GF-D8 (cell line): ENCODE measurements around the gene TTLL6.

Experiments used
- DNase-seq: peaks from one replicate; lab custom pipeline; 2025; lab: John Stamatoyannopoulos, UW

Gene TTLL6

DNA sequence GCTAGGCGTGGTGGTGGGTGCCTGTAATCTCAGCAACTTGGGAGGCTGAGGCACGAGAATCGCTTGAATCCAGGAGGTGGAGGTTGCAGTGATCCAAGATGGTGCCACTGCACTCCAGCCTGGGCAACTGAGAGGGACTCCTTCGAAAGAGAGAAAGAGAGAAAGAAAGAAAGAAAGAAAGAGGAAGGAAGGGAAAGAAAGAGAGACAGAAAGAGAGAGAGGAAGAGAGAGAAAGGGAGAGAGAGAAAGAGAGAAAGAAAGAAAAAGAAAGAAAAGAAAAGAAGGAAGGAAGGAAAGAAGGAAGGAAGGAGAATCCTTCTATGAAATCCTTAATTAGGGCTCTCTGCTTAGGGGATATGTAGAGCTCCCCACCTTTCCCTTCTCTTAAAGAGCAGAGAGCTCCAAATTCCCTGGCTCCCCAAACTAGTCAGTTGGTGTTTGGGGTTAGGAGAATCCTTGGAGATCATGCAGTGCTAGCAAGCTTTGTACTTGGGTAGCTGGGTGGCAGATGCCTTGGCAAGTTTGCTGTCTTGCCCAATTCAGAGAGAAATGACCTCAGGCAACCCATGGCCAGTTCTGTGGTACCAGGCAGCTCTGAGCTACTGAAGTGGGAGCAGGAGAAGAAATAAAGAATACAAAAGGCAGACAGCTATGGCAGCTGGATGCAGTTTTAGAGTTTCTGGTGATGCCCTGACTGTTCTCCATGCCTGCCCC, 79.5 kb downstream of the TTLL6 start:
- DNase-seq = no peak

DNA sequence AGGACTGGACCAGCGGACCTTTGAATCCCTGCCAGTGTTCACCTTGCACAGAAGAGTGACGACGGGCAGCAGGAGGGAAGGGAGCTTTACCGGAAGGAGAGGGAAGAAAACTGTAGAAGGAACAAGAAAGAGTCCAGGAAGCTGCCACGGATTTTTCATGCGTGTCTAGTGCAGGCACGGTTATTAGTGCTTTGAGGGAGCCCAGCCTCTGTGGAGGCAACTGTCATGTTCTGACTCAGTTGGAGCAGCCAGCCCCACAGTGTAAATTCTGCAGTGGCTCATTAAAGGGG, 82.0 kb downstream of the TTLL6 start:
- DNase-seq = no peak

DNA sequence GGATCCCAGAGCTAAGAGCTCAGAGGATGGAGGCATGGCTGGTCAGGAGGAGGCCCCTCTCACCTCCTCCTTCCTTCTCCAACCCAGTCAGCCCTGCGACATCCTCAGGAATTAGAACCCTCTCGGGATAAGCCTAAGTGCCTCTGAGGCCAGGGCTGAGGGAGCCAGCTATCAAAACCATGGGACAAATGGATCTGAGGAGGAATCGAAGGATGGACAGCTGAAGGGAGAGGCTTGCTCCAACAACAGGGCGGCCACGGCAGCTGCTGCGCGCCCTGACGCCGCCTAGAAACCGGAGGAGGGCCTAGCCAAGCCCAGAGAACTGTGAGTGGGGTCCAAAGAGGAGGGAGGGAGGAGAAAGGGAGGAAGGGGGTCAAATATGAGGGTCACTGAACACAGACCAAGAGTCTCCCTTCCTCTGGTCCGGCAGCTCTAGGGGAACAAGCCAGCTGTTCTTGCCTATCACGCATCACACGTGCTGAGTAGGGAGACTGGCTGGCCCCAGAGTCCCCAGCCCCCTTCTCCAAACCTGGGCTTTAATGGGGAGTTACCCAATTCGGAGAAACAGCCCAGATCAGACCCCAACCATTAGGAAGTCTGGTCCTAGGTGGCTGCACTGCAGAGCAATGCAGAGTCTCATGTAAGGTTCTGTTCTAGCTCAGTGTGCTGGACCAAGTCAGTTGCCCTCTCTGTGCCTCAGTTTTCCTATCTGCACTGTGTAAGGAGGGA, 82.5 kb downstream of the TTLL6 start:
- no peak for DNase-seq

DNA sequence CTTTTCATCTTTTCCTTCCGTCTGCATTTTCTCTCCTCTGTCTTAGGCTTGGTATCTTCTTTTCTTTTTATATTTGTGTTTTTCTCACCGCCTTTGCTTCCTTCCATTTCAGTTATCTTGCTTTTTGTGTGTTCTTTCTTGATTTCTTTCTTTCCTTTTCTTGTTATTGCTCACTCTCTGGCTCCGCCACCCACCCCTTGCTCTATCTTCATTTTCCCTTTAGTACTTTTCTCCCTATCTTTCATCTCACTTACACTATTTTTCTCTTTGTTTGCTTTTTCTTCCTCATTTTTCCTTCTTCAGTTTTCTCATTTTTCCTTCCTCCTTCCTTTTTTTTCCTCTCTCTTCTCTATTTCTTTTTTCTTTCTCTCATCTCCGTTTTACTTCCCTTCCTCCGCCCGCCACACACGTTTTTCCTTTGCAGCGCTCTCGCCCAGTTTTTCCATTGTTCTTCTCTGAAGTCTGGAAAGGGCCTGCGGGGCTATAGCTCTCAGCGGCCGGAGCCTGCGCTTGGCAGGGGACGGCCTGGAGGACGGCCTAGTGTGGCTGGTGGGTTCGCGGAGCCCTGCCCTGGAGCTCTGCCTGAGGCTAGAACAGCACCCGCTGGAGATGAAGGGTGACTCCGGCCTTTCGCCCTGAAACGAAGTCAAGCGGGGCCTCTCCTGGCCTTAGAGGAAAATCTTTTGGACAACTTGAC, 83.2 kb downstream of the TTLL6 start:
- no peak for DNase-seq

DNA sequence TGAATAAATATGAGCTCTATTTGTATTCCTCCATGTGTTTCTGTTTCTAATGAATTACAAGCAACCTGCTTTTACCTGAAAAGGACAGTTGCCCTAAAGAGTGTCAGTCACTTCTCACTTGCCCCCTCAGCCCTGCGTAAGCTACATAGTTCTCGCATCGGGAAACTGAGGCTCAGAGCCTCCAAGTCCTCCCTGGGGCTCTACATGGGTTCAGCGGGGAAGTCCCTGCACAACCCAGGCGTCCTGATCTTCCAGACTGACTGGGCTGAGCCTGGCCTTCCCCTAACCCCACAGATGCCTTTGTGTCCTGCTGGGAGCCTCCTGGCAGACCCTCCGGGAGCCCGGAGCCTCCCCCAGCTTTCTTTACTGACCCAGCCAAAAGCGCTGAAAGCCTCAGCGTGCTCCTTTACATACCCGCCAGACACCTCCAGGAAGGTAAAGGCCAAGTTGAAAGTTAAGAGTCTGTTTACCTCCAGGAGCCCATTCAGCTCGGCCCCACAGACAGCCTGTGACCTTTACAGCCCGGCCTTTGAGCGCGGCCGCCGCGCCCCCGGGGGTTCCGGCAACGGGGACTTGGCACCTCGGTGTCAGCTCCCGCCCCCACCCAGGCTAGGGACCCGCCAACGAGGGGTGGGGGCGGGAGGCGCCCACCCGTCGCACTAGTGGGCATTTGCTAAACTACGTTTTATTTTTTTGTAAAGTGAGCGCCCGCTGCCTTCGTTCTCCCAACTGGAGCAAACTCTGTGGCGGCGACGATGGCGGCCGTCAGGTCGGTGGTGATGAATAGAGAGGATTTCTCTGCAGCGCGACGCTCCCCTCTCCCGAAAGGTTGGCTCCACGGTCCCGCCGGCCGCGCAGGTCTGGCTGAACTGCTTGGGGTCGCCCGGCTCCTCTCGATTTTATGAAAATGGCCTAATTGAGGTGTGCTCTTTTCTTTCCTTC, 84.1 kb downstream of the TTLL6 start:
- DNase-seq = no peak

DNA sequence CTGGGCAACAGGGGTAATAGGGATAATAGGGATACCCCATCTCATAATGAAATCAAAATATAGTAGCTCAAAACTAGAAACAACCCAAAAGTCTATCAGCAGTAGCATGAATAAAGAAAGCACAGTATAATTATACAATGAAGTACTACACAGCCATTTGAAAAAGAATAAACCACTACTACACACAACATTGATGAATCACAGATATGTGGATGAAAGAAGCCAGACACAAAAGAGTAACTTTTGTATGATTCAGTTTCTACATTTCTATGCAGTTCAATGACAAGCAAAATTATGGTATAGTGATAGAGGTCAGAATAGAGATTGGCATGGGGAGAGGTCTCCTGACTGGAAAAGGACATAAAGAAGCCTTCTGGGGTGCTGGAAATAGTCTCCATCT, 85.7 kb downstream of the TTLL6 start:
- DNase-seq = no peak

DNA sequence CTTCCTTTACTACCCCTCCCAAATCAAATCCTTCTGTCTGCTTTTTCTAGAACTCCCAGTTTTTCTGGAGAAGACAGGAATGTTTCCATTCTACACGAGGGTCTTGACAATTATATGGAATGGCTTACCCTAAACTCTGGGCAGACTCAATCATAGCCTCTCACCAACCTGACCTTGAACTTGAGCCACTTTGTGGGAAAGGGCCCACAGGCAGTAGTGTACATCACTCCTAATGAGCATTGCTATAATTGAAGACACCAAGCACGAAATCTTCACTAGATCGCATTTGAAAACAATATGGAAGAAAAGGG, 86.8 kb downstream of the TTLL6 start:
- no peak for DNase-seq

DNA sequence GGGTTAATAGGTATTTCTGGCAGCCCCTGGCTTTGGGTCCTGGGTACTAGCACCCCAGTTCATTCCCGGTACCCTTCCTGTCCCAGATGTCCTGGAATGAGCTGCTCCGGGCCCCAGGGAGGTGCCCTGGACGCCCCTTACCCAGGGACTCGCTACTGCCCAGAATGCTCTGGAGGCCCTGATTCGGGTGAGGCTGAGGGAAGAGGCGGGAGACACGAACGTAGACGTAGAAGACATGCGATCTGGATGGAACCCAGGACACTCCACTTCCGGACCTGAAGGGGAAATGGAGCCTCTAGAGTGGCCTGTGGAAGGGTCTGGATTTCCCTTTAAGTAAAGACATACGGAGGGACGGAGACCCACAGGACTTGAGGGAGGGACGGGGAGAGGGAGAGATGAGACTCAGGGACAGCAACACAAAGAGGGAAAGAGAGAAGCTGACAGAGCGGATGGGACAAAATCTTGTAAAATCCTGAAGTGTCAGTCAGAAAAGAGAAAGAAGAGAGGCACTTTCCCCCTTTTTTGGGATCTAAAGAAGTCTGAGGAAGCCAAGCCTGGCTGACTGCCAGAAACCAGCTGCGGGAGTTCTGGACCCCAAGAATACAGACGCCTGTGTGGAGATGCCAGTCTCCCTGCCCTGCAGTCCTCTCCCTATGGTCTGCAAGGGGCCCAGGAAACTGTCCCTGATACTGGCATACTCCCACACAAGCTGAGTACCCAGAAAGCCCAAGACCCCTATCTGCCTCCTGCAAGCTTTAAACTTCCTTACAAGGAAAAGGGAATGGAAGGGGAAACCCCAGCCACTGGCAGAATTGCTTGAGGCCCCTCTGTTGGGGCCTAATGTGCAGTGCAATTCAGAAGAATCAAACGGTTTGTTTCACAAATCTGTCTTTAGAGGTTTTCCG, 87.4 kb downstream of the TTLL6 start:
- no peak for DNase-seq

DNA sequence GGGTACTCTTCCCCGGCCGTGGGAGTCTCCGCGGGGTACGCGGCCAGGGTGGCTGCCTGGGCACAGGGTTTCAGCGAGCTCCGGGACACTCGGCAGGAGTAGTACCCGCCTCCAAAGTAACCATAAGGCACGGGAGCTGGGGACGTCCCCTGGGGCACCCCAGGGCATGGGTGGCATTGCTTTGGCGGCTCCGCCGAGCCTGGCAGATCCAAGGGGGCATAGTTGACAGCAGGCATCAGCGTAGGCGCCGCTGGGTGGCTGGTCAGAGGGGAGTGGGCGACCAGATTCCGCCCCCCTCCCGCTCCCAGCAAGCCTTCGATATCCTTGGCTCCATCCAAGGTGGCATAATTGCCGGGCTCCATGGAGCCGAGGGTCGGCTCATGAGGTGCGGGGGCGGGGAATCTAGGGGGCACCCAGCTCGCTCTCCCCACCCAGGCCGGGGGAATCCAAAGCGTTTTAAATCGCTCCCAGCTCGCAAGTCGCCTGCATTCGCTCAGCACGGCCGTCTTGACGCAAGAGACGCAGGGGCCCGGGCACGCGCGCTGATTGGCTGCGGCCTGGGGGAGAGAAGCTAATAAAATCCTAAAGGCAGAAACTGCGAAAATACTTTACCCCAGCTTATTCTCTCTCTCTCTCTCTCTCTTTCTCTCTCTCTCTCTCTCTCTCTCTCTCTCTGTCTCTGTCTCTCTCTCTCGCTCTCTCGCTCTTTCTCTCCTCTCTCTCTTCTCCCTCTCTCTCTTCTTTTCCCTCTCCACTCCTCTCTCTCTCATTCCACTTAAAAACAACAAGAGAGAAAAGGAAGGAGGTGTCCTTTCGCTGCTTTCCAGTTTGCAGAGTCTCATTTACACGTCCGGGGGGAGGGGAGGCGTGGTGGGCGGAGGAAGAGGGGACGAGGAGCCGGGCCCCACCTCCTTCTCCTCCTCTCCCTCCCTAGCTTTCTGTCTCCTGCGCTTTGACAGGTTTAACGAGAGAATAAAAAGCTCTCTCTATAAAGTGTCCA, 88.5 kb downstream of the TTLL6 start, which contains the start of gene HOXB13:
HOXB13 (minus strand) TSS at position 519 of the 1,000 bp plus-strand sequence; CDS start at position 362, 157 bp downstream.
- DNase-seq = no peak

DNA sequence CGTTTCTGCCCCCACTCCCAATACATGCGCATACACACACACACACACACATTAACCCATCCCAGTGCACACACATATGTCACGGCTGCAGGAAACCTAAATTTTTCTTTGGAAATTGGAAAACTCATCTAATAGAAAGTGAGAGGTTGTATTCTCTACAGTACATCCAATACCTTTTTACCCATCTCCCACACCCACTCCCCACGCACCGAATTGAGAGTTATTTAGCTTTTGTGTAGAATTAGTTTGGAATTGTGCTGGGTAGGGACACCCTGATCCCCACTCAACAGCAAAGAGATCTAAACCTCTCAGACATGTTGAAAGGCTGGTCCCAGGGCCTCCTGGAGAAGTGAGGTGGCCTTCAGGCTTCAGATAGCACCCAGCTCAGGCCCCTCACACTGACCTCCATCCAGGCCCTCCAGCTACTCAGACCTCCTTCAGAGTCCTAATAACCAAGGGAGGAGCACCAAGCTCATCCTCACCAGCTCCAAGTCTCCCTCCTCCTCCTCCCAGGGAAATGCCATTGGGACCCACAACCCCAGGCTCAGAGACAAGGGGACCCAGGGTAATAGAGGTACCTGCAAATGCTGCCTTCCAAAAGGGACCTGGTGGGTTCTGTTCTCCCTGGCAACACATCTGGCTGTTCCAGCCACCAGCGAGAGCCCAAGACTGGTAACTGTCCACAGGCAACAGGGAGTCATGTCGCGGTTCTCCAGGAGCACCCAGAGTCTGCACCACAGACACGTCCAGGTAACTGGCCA, 89.4 kb downstream of the TTLL6 start:
- no peak for DNase-seq

DNA sequence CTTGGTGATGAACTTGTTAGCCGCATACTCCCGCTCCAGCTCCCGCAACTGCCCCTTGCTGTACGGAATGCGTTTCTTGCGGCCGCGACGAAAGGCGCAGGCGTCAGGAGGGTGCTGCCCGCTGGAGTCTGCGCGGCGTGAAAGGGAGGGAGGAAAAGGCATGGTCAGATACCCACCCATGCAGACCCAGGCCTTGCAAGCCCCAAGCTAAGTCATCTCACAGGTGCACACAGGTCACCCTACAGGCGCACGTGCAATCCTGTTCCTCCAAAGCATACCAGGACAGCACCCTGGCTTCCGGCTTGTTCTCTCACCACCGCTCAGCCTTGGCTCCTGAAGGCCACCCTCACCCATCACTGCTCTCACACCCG, 90.1 kb downstream of the TTLL6 start:
- no peak for DNase-seq

DNA sequence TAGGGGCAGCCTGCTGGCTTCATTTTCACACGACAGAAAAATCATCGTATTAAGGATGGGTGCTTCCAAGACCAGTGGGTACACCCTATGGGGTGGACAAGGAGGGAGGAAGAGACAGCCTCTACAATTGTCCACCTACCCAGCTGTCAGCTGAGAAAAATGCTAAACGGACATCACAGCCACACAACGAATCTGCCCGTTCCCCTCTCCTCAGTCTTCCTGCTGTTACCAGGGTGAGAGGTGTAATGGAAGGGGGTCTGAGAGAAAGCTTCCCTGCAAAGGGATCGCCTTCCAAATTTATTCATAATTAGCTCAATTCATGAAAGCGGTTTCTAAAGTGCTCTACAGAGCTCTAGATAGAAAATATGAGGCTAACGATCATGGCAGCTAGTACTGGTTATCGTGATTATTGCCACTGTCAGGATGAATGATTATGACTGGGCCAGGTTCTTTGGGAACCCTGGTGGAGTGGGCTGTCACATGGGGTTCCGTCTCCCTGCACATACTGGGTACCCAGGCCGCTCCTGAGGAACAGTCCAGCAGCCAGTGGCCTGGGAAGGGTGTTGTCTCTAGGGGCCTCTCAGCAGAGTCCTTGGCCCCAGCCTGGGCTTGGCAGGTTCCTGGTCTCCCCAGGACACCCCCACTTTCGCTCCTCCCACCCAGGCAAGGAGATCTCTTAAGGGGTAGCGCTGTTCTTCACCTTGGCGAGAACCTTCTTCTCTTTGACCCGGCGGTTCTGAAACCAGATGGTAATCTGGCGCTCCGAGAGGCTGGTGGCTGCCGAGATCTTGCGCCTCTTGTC, 90.7 kb downstream of the TTLL6 start:
- no peak for DNase-seq

DNA sequence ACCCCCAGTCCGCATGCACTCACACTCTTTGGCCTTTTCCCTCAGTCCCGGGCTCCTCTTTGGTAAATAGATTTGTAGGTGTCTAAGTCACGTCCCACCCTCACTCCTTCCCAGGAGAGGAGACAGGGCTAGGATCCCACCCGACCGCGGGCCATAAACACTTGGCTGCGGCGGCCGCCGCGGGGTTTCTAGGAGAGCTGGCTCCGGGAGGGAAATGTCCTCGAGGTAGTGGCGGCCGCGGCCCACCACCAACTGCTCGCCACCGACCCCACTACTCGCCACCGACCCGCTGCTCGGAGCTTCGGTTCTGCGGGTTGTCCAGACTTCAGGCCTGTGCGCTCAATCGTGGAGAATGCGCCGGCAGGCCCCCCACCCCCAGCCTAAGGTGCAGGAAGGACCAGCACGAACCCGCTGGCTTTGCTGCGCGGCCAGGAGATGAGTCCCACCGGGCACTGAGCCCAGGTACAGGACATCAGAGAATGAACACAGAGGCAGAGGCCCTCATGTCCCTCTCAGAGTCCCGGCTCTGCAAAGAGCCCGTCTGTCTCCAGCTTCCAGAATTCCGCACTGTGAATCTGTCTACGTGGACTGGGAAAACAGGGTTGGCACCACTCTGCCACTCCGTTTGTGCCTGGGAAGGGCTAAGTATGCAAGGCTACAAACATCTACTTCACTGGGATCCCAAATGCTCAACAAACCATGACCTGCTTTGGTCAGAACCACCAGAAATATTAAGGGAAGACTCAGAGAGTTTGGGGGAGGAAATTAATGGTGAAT, 91.6 kb downstream of the TTLL6 start:
- no peak for DNase-seq

DNA sequence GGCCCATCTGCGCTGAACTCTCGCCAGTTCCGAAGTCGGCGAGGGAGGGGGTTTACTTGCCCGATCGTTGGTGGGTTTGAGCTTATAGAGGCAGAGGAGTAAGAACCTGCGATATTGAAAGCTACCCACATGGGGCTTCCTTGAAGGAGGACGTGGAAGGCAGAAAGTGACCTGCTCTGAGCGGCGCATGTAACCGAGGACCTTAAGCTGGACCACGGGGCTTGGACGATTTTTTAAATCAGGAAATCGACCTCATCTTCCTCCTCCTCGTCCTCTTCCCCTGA, 92.1 kb downstream of the TTLL6 start:
- DNase-seq = no peak

DNA sequence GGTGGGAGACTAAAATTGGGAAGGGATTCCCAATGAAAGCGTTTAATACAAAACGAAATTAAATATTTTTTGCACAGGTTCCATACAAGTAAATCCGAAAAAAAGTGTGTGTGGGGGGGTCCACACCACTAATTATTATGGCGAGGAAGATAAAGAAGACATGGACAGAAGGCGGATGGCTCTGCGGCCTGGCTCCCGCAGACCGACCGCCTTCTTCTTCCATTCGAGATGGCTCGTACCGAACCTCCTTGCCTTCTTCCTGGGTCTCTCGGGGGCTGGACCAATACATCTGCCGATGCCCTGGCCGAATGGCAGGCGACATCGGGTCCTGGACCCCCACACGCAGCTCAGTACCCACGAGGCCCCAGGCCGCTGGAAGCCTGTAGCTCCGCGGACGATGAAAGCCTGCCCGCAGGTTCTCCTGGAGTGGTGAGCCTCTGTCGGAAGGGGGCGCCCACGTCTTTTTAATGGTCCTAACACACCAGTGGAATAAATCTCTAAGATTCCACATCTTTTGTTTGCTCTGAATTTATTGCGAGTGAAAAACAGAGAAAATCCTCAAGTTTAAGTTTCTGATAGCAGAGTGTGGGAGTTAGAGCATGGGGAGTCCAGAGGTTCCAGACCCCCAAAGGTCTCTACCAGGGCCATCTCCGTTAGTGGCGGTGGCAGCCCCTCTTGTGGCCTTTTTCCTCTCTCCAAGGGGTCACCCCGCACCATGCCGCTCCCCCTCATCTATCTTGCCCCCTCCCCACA, 92.6 kb downstream of the TTLL6 start:
- no peak for DNase-seq

DNA sequence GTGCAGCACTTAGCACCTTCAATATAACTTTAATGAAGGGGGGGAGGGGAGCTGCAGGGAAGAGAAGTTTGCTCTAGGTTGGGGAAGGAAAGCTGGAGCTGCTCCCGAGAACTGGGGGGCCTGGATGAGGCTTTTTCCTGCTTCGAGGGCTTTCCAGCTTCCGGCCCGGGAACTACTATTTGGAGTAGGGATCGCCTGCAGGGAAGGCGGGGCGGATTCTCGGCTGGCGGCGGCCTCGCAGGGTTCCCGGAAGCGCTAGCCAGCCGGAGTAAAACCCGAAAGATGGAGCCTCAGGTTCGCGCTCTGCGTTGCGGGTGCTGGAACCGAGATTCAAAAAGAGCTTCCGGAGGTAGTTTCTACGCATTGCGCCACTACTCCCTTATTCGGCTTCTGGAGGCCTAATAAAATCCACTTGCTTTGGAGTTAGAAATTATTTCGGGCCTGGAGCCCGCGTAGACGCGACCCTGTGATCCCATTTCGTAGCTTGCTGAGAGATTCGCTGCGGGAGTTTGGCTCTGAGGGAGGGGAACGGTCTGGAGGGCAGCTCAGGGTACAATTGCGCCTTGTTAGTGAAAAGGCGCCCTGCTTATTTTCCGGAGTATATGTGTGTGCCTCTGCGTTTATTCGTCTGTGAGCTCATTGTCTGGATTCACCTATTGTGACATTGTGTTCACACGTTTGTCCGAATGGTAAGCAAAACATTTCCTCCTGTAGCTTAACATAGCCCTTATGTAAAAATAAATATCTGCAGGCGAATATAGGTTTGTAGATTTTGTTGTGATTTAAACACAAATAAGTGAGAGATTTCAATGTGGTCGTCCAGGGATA, 93.4 kb downstream of the TTLL6 start:
- DNase-seq = no peak
